ENCODE data around the gene ITIH6.
"Not testable (repeated sequence)": the region's sequence is repeated elsewhere in the genome, so short reads cannot be mapped to it uniquely, and the experiment has no call there.

GRCh38 chrX:54847700-54848099 lies 49.6 kb upstream of the ITIH6 start:
- TF ChIP-seq EZH2 (IDR thresholded peaks at IDR 0.05; ENCODE audit: insufficient read depth, poor library complexity, severe bottlenecking); EZH2phosphoT487 (IDR thresholded peaks at IDR 0.05; ENCODE audit: insufficient read depth, low read depth): not testable (repeated sequence)
